Measurements from ENCODE around the gene AOPEP. TPM values are rescaled to one million over a fixed set of nuclear protein-coding genes. Genes with fewer than 3 reads are reported as not detected.

The AOPEP gene
- total and polyA plus RNA-seq, 7 donors, result 28.0 to 490 (median 184) TPM

DNA sequence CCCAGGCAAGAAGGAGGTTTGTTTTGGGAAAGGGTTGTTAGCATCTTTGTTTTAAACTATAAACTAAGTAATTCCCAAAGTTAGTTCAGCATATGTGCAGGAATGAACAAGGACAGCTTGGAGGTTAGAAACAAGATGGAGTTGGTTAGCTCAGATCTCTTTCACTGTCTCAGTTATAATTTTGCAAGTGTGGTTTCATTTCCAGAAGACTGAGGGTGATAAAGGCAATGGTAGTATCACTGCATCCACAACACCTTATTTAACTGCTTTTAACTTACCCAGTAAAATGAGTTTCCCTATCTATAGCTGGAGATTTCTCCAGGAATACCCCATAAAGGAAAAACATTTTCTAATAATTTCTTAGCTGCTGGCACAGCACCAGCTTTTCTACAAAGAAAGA is 152.7 kb downstream of the AOPEP start:
- Histone ChIP-seq H3K9me3 (no peaks in the 10 kb centered on the region), H3K4me1 (peaks cover 0 to 12% (median 9%) of the 10 kb centered on the region in 4 donors), H3K4me3 (no peak overlapping the region), H3K27me3 (no peaks in the 10 kb centered on the region), H3K36me3 (no peaks in the 10 kb centered on the region), H3K27ac (no peak overlapping the region)
- TF ChIP-seq EP300 (IDR thresholded peaks at IDR 0.05), result no peak
- no peak for TF ChIP-seq POLR2A (IDR thresholded peaks at IDR 0.05)
- no peak for TF ChIP-seq CTCF (IDR thresholded peaks at IDR 0.05)
- no peak for TF ChIP-seq POLR2AphosphoS5 (IDR thresholded peaks at IDR 0.05)
- intact Hi-C loops (cut with DNase I), result no loop called here
- DNase-seq, result no peak

DNA sequence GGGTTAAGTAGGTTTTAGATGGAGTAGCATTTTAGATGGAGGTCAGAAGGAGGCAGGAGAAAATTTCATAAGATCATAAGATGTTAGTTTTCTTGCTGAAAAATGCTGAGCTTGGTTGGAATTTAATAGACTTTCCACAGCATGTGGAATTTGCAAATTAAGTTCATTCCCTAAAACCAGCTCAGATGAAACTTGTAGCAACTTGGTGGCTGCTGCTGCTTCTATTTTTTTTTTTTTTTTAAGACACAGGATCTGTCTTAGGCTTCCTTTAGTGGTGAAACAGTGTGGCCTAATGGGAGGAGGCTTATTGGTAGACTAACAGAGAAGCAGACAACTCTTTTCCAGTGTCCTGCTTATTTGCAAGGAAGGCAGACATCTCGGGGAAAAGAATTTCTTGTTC is 154.5 kb downstream of the AOPEP start:
- H3K9me3 ChIP-seq, result no peaks in the 10 kb centered on the region
- no peaks in the 10 kb centered on the region for H3K27me3 ChIP-seq
- H3K36me3 ChIP-seq, result no peaks in the 10 kb centered on the region
- intact Hi-C loops (cut with DNase I), result no loop called here
- H3K27ac ChIP-seq, result no peak overlapping the region
- DNase-seq, result no peak
- TF ChIP-seq POLR2AphosphoS5 (IDR thresholded peaks at IDR 0.05) (no peak), EP300 (IDR thresholded peaks at IDR 0.05) (no peak), CTCF (IDR thresholded peaks at IDR 0.05) (no peak), POLR2A (IDR thresholded peaks at IDR 0.05) (no peak)
- 89 to 90% methylated on average over 1 of the region's 1 CpG for WGBS, 2 donors
- H3K4me1 ChIP-seq, result peaks cover 0 to 7% (median 4%) of the 10 kb centered on the region in 4 donors
- no peak overlapping the region for H3K4me3 ChIP-seq

DNA sequence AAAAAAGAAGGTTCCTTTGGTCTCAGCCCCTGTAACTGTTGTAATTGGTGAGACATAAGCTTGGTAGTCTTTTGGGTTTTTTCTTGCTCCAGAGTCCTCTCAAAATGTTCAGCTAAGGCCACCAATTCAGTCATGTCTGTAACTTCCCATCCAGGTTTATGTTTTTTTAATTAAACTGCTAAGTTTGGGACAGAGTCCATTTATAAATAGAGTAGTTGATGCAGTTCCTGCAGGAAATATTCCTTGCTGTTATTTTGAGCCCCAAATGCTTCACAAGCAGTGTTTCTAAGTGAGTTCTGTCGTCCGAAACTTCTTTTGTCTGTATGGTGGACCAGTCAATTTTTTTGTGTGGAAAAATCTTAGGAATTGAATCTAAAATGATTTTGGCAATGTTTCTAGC is 155.0 kb downstream of the AOPEP start:
- no peaks in the 10 kb centered on the region for H3K27me3 ChIP-seq
- H3K36me3 ChIP-seq, result no peaks in the 10 kb centered on the region
- H3K4me3 ChIP-seq, result no peak overlapping the region
- 92 to 93% methylated on average over 2 of the region's 2 CpGs for WGBS, 2 donors
- H3K9me3 ChIP-seq, result no peaks in the 10 kb centered on the region
- intact Hi-C loops (cut with DNase I), result no loop called here
- no peak for TF ChIP-seq CTCF (IDR thresholded peaks at IDR 0.05)
- no peak for TF ChIP-seq POLR2A (IDR thresholded peaks at IDR 0.05)
- TF ChIP-seq POLR2AphosphoS5 (IDR thresholded peaks at IDR 0.05), result no peak
- no peak for TF ChIP-seq EP300 (IDR thresholded peaks at IDR 0.05)
- peaks cover 0 to 7% (median 4%) of the 10 kb centered on the region in 4 donors for H3K4me1 ChIP-seq
- no peak overlapping the region for H3K27ac ChIP-seq
- no peak for DNase-seq

- TF ChIP-seq POLR2A (IDR thresholded peaks at IDR 0.05) (no peak), POLR2AphosphoS5 (IDR thresholded peaks at IDR 0.05) (no peak), CTCF (IDR thresholded peaks at IDR 0.05) (no peak), EP300 (IDR thresholded peaks at IDR 0.05) (no peak)
- no peak for DNase-seq
- H3K27ac ChIP-seq, result no peak overlapping the region
- H3K9me3 ChIP-seq, result no peaks in the 10 kb centered on the region
- peaks cover 0 to 7% (median 4%) of the 10 kb centered on the region in 4 donors for H3K4me1 ChIP-seq
- WGBS, 2 donors, result 69 to 88% methylated on average over 3 of the region's 3 CpGs
- no peak overlapping the region for H3K4me3 ChIP-seq
- H3K27me3 ChIP-seq, result no peaks in the 10 kb centered on the region
- H3K36me3 ChIP-seq, result no peaks in the 10 kb centered on the region
- intact Hi-C loops (cut with DNase I), result no loop called here
Measured at GRCh38 chr9:94881940-94882339, 155.4 kb downstream of the AOPEP start.

GRCh38 chr9:94882966-94883641 is 156.6 kb downstream of the AOPEP start:
- Histone ChIP-seq H3K4me3 (no peak overlapping the region), H3K4me1 (peaks cover 0 to 7% (median 4%) of the 10 kb centered on the region in 4 donors), H3K27me3 (no peaks in the 10 kb centered on the region), H3K36me3 (no peaks in the 10 kb centered on the region), H3K27ac (no peak overlapping the region), H3K9me3 (no peaks in the 10 kb centered on the region)
- TF ChIP-seq POLR2A (IDR thresholded peaks at IDR 0.05), result no peak
- 53 to 63% methylated on average over 4 of the region's 4 CpGs for WGBS, 2 donors
- intact Hi-C loops (cut with DNase I), result no loop called here
- DNase-seq, result no peak

All from sigmoid colon (tissue), 7 donors.